PC-3 (cell line): ENCODE results near the gene GTPBP1.

ENCODE experiments used
- EZH2 ChIP-seq: fragments of 300-600 bp; sonication (generic); IDR thresholded peaks from one replicate; pipeline ENCODE4 v1.6.1; 2017; ENCODE audit warnings: antibody characterized with exemption, mild to moderate bottlenecking, low read length; ENCODE audit not compliant: unreplicated experiment
- EZH2phosphoT487 ChIP-seq: fragments of 300-600 bp; sonication (generic); IDR thresholded peaks from 2 replicates; pipeline ENCODE4 v1.6.1; 2018; ENCODE audit warnings: mild to moderate bottlenecking, antibody characterized with exemption, low read length, borderline replicate concordance
- TF ChIP-seq, protein P1 (sequence below): fragments of 300-600 bp; sonication (generic); conservative IDR thresholded peaks from 2 replicates; pipeline ENCODE4 v1.5.1; 2017; ENCODE audit warnings: antibody characterized with exemption, low read depth, mild to moderate bottlenecking, low read length

DNA sequence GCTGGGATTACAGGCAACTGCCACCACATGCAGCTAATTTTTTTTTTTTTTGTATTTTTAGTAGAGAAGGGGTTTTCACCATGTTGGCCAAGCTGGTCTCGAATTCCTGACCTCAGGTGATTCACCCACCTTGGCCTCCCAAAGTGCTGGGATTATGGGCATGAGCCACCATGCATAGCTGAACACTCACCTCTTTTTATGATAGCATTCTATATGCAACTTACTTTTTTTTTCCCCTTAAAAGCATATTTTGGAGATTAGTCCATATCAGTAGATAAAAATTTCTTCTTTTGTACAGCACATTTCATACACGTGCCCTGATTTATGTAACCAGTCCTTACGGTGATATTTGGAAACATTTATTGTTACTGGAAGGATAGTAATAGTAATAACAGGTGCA, 14.6 kb downstream of the GTPBP1 start:
- TF ChIP-seq EZH2 (no peak), EZH2phosphoT487 (no peak)
- TF ChIP-seq, protein P1, sequence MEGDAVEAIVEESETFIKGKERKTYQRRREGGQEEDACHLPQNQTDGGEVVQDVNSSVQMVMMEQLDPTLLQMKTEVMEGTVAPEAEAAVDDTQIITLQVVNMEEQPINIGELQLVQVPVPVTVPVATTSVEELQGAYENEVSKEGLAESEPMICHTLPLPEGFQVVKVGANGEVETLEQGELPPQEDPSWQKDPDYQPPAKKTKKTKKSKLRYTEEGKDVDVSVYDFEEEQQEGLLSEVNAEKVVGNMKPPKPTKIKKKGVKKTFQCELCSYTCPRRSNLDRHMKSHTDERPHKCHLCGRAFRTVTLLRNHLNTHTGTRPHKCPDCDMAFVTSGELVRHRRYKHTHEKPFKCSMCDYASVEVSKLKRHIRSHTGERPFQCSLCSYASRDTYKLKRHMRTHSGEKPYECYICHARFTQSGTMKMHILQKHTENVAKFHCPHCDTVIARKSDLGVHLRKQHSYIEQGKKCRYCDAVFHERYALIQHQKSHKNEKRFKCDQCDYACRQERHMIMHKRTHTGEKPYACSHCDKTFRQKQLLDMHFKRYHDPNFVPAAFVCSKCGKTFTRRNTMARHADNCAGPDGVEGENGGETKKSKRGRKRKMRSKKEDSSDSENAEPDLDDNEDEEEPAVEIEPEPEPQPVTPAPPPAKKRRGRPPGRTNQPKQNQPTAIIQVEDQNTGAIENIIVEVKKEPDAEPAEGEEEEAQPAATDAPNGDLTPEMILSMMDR = no peak
